Fibroblast of skin of abdomen (primary cell): ENCODE data around the gene PSENEN.

Source experiments
- DNase-seq: peaks from one replicate; pipeline ENCODE4 v3.0.0-alpha.2; 2013

PSENEN gene

GRCh38 chr19:35734273-35734672, 11.2 kb upstream of the PSENEN start:
- DNase-seq, result no peak

- no peak for DNase-seq
Measured at GRCh38 chr19:35734889-35735288, 10.6 kb upstream of the PSENEN start.

- DNase-seq, result no peak
Measured at GRCh38 chr19:35736913-35737886, 8.3 kb upstream of the PSENEN start.

GRCh38 chr19:35738021-35738886, 7.2 kb upstream of the PSENEN start:
- DNase-seq, result no peak

GRCh38 chr19:35738887-35739229, 6.6 kb upstream of the PSENEN start:
- no peak for DNase-seq

- no peak for DNase-seq
Measured at GRCh38 chr19:35739275-35740107, 6.0 kb upstream of the PSENEN start.

GRCh38 chr19:35740108-35740422, 5.4 kb upstream of the PSENEN start:
- DNase-seq, result no peak

- peak; percentile 96 for DNase-seq
Measured at GRCh38 chr19:35740423-35741202, 4.8 kb upstream of the PSENEN start.

GRCh38 chr19:35741203-35741515, 4.3 kb upstream of the PSENEN start:
- no peak for DNase-seq

GRCh38 chr19:35742121-35742724, 3.2 kb upstream of the PSENEN start, which contains the start of gene IGFLR1:
TSS of gene IGFLR1 (minus strand) at chr19:35742452. CDS start at chr19:35741180, 1,272 bp downstream.
- DNase-seq, result no peak

GRCh38 chr19:35743640-35744429, 1.6 kb upstream of the PSENEN start:
- DNase-seq, result no peak

- DNase-seq, result peak; percentile 96
Measured at GRCh38 chr19:35744430-35745327, 772 bp upstream of the PSENEN start.

- no peak for DNase-seq
Measured at GRCh38 chr19:35746087-35746462, 624 bp downstream of the PSENEN start.

GRCh38 chr19:35746531-35746930, 1.1 kb downstream of the PSENEN start:
- no peak for DNase-seq

GRCh38 chr19:35748106-35749020, 2.9 kb downstream of the PSENEN start, which contains the start of gene LIN37:
TSS of gene LIN37 (plus strand) at chr19:35748576. CDS start at chr19:35748725, 149 bp downstream.
- peak; percentile 99 for DNase-seq

GRCh38 chr19:35750167-35750566, 4.7 kb downstream of the PSENEN start:
- DNase-seq, result no peak

GRCh38 chr19:35751839-35752745, 6.6 kb downstream of the PSENEN start:
- no peak for DNase-seq
